GM21737 (cell line): ENCODE results near the gene RAB17.
"Not testable (repeated sequence)": the region's sequence is repeated elsewhere in the genome, so short reads cannot be mapped to it uniquely, and the experiment has no call there.

Source experiments
- ATAC-seq: cut with Tn5 transposase; IDR thresholded peaks from one replicate; pipeline ENCODE4 v1.9.1; 2021; ENCODE audit warnings: mild to moderate bottlenecking, moderate library complexity; ENCODE audit not compliant: unreplicated experiment

The RAB17 gene

GRCh38 chr2:237625216-237625705 is 34.7 kb upstream of the RAB17 start:
- ATAC-seq, result no peak

DNA sequence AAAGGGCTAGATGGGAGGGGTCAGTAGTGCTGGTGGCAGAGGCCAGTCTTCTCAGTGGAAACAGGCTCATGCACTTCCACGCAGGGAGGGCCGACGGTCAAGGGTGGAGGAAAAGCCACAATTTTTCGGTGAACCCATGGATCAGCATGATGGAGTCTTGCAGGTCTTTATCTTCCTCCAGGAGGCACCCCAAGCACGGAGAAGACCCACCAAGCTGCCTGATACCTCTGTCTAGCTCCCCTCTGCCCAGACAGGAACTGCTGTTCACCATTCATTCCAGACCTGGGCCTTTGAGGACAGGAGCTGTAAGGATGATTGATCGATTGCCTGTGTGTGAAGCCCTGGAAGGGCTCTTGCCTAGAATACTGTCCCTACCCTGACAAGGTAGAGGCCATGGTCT is 34.0 kb upstream of the RAB17 start:
- no peak for ATAC-seq

- ATAC-seq, result no peak
Measured at GRCh38 chr2:237623428-237624403, 33.2 kb upstream of the RAB17 start.

- no peak for ATAC-seq
Measured at GRCh38 chr2:237618449-237618848, 27.9 kb upstream of the RAB17 start.

- ATAC-seq, result no peak
Measured at GRCh38 chr2:237617587-237617982, 27.1 kb upstream of the RAB17 start.

DNA sequence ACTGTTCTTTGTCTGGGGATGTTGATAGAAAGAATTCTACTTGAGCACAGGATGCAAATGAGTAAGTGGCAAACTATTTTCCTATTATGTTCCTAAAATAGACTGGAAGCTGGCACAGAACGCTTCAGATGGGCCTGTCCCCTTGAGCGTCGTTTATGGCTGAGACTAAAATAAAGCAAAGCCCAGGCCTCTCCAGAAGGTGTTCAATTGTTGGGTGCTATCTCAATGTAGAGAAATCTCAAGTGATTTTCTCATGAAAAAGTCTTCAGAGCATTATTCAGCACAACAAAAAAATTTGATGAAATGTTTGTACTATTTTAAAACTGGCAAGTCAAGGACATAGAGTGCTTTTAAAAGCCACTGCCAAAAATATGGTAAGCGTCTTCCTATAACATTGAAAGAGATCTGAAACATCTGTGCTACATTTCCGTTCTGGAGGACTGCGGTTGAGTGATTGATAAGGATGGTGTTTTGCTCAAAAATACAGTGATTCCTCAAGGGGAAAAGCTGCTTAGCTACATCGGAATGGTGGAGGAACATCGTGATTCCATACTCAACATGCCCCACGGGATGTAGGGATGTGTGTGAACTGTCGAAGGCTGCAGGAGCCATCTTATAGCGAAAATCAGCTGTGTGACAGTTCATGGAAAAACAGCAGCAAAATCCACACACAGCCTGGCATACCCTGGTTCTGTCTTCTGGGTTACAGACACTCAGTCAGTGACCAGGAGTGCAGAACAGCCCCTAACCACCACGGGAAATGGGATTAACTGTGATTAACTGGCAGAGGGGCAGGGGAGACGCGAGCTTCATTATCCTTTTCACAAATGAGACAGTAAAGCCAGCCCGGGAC is 26.4 kb upstream of the RAB17 start:
- no peak for ATAC-seq

GRCh38 chr2:237616373-237616733 is 25.8 kb upstream of the RAB17 start:
- ATAC-seq, result no peak

DNA sequence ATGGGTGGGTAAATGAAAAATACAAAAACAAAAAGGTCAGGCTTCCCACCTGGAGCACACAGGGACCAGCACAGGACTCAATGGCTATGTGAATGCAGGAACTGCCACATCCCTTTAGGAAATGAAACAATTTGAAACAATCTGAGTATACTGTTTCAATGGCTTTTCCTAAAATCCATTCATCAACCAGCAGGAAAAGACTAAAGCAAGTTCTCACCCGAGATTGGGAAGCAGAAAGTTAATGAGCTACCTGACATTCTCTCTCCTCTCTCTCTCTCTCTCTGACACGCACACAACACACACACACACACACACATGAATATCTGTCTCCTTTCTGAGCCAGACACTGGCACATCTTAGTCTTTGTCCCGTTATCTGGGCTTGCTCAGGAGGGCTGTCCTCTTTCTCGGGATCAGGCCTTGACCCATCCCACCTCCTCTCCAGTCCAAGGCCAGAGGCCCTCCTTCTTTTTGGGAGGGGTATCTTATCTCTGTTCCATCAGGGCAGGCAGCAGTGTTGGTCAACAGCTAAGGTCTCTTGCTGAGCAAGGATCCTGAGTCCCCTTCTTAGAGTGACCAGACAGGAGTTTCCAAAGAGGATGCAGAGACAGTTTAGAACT is 25.2 kb upstream of the RAB17 start:
- ATAC-seq, result no peak

- no peak for ATAC-seq
Measured at GRCh38 chr2:237614151-237614720, 23.7 kb upstream of the RAB17 start.

DNA sequence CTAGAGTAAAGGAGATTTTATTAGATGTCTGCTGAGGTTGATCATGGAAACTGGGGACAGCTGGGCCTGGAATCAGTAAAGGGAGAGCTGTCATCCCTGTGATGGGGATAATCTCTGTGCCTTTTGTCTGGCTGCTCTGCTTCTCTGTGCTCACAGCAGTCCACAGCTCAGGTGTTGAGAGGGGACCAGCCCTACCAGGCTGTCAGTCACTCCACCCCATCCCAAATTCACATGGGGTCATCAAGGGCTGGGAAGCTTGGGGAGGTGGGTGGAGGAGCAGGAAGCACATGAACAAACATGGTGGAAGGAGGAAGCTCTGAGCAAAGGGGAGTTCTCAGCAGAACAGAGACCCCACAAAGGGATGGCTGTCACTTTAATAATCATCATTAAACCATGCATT is 23.1 kb upstream of the RAB17 start:
- ATAC-seq, result no peak

DNA sequence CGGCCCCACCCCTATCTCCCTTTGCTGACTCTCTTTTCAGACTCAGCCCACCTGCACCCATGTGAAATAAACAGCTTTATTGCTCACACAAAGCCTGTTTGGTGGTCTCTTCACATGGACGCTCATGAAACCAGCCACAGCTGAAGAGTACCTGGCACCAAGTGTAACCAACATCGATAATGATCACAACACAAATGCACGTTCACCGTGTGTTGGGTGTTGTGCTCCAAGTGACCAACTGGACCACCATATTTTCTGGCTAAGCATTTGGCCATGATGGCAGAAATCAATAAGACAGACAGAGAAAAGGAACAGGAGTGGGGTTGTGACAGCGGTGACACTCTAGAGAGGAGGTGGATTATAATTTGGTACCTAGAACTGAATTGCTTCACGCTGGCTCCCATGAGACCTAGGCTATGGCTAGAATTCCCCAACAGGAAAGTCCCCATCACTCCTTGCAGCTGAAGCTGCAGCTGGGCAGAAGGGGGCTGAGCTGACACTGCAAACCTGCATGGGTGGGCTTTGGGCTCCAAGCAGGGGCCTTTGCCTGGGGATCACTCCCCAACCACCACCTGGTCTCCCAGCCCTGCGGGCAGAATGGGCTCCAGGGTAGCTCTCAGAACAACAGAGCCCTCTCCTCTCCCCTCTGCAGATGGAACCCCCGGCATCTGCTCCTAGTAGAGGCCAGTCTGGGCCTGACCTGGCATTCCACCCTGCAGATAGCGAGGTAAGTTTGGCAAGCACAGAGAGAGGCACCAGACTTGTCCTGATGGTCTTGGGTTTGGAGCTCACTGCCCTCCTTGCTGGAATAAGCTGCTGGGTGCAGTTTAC is 22.2 kb upstream of the RAB17 start:
- no peak for ATAC-seq

DNA sequence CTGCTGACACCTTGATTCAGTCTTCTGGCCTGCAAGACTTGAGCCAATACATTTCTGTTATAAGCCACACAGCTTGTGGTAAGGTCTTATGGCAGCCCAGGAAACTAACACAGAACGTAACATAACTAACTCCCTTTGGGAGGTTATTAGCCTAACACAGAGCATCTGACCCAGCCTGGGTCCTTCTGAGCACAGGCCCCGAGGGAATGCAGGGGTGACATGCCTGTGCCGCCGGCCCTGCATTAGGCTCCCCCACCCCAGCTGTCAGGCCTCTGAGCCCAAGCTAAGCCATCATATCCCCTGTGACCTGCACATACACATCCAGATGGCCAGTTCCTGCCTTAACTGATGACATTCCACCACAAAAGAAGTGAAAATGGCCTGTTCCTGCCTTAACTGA is 16.0 kb upstream of the RAB17 start:
- not testable (repeated sequence) for ATAC-seq

DNA sequence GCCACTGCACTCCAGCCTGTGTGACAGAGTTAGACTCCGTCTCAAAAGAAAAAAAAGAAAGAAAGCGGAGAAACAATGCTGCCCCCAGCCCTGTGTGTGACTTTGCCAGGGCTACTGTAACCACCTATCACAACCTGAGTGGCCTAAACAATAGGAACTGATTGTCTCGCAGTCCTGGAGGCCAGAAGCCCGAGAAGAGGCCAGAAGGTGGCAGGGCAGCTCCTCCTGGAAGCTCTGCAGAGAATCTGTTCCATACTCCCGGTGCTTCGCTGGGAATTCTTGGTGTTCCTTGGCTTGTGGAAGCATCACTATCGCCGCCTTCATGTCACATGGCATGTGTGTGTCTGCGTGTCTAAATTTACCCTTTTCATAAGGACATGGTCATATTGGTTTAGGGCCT is 14.4 kb upstream of the RAB17 start:
- no peak for ATAC-seq

DNA sequence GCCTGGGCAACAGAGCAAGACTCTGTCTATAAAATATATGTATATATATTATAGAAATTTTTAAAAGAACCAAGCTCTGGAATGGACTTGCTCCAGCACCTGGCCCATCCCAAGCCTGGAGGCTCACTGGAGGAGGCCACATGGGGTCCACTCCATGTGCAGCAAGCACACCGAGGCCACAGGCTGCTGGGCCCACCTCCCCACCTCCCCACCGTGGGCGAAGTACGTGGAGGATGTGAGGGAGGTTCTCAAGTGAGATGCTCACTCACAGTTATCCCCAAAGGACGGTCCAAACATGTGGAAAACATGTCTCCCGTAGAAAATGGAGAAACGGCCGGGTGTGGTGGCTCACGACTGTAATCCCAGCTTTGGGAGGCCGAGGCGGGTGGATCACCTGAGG is 13.9 kb upstream of the RAB17 start:
- no peak for ATAC-seq

DNA sequence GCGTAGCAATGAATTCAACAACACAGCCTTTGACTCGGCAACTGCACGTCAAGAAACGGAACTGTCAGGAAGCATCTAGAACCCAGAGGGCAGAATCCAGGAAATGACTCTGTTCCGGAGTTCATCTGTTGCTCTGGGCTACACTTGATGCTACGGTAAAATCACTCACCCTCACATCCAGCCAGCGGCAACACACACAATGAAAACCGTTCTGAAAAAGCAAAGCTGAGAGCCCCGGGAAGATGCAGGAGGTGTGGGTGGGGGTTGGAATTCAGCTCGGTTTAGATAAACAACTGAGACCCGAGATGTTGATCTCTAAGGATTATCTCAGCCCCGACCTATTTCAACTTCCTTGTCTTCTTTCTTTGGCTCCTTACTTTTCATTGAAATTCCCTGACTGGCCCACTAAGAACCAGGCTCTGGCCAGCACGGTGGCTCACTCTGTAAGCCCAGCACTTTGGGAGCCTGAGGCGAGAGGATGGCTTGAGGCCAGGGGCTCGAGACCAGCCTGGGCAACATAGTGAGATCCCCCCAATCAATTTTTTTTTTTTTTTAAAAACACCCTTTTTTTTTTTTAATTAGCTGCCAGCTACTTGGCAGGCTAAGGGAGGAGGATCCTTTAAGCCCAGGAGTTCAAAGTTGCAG is 13.3 kb upstream of the RAB17 start:
- ATAC-seq, result no peak

GRCh38 chr2:237603049-237603717 is 12.6 kb upstream of the RAB17 start:
- no peak for ATAC-seq

DNA sequence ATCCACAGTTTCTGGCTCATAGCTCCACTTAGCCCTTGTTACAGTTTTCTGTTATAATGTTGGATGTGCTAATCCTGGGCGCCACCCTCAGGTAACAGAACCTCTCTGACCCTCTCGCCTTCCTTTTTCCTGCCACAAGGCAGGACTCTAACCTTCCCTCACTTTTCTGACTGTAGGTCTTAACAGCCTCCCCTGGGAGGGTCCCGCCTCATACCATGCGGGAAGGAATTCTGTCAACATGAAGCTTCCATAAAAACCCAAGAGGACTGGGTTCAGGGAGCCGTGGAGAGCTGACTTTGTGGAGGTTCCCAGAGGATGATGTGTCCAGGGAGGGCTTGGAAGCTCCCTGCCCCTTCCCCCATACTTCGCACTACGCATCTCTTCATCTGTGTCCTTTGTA is 11.9 kb upstream of the RAB17 start:
- no peak for ATAC-seq

DNA sequence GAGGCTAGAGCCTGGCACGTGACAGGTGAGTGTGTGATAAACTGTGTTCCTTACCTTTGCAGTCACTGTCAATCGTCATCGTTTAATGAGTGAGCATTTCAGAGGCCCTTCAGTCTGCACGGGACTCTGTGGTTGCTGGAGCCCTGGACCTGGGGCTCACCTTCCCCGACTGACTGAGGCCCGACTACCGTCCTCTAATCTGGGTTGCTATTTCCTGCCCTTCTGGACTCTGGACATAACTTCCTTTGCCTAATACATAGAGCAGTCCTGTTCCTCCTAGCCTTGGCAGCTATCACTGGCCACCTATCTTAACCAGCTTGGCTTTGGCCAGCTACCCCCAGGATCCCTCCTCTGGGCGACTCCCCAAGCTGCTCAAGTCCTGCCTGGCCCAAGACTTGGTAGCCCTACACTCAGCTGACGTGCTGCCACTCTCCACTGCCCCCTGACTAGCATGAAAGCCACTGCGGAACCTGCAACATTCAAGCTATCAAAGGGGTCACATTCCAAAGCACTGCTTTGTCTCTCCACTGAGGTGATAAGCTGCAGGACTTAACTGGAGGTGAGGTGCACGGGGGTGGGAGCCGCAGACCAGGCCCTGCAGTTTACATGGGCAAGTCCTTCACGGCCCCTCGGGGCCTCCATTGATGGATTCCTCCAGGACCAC is 11.1 kb upstream of the RAB17 start:
- no peak for ATAC-seq
